Nephron progenitor cell (in vitro differentiated cells): ENCODE measurements around the gene ANXA3.

Experiments
- DNase-seq: peaks from one replicate; pipeline ENCODE4 v3.0.0; 2021
- H3K27ac Mint-ChIP-seq: 2 replicates; pipeline ENCODE4 v1.8.0; 2021; ENCODE audit warnings: mild to moderate bottlenecking, moderate library complexity, mixed read lengths
- H3K27me3 Mint-ChIP-seq: 2 replicates; pipeline ENCODE4 v1.8.0; 2021; ENCODE audit warnings: mild to moderate bottlenecking, low read depth, mixed read lengths; ENCODE audit not compliant: poor library complexity
- H3K36me3 Mint-ChIP-seq: 2 replicates; pipeline ENCODE4 v1.8.0; 2021; ENCODE audit warnings: low read depth, mixed read lengths
- H3K4me1 Mint-ChIP-seq: 2 replicates; pipeline ENCODE4 v1.8.0; 2021; ENCODE audit warnings: mixed read lengths
- H3K4me3 Mint-ChIP-seq: 2 replicates; pipeline ENCODE4 v1.8.0; 2021; ENCODE audit warnings: mild to moderate bottlenecking, moderate library complexity, mixed read lengths
- H3K9me3 Mint-ChIP-seq: 2 replicates; pipeline ENCODE4 v1.8.0; 2021; ENCODE audit warnings: mild to moderate bottlenecking, moderate library complexity, mixed read lengths
- CTCF ChIP-seq: fragments of 200-600 bp; sonication (generic); IDR thresholded peaks from 2 replicates; pipeline ENCODE4 v1.5.0; 2021; ENCODE audit warnings: antibody characterized with exemption

Gene ANXA3

GRCh38 chr4:78565971-78566372, 14.4 kb downstream of the ANXA3 start:
- Mint-ChIP-seq H3K36me3 (no peaks in the 10 kb centered on the region), H3K27me3 (peaks cover 5% of the 10 kb centered on the region), H3K27ac (no peak overlapping the region), H3K4me3 (no peak overlapping the region), H3K4me1 (peaks cover 27% of the 10 kb centered on the region), H3K9me3 (no peaks in the 10 kb centered on the region)
- DNase-seq, result no peak
- no peak for TF ChIP-seq CTCF

GRCh38 chr4:78566834-78567499, 15.4 kb downstream of the ANXA3 start:
- no peak for DNase-seq
- Mint-ChIP-seq H3K9me3 (no peaks in the 10 kb centered on the region), H3K4me3 (no peak overlapping the region), H3K4me1 (peaks cover 30% of the 10 kb centered on the region), H3K27ac (no peak overlapping the region), H3K27me3 (peaks cover 5% of the 10 kb centered on the region), H3K36me3 (no peaks in the 10 kb centered on the region)
- TF ChIP-seq CTCF, result no peak

- no peak for TF ChIP-seq CTCF
- Mint-ChIP-seq H3K4me3 (no peak overlapping the region), H3K36me3 (no peaks in the 10 kb centered on the region), H3K27me3 (peaks cover 9% of the 10 kb centered on the region), H3K9me3 (no peaks in the 10 kb centered on the region), H3K27ac (no peak overlapping the region), H3K4me1 (peaks cover 35% of the 10 kb centered on the region)
- DNase-seq, result no peak
Observed at GRCh38 chr4:78567500-78568060, 16.0 kb downstream of the ANXA3 start.

- Mint-ChIP-seq H3K4me3 (no peak overlapping the region), H3K4me1 (peaks cover 35% of the 10 kb centered on the region), H3K27ac (no peak overlapping the region), H3K9me3 (no peaks in the 10 kb centered on the region), H3K27me3 (peaks cover 9% of the 10 kb centered on the region), H3K36me3 (no peaks in the 10 kb centered on the region)
- no peak for TF ChIP-seq CTCF
- no peak for DNase-seq
Observed at GRCh38 chr4:78568640-78569305, 17.2 kb downstream of the ANXA3 start.

- no peak overlapping the region for H3K4me3 Mint-ChIP-seq
- no peaks in the 10 kb centered on the region for H3K9me3 Mint-ChIP-seq
- peaks cover 8% of the 10 kb centered on the region for H3K27me3 Mint-ChIP-seq
- peaks cover 35% of the 10 kb centered on the region for H3K4me1 Mint-ChIP-seq
- DNase-seq, result no peak
- no peak overlapping the region for H3K27ac Mint-ChIP-seq
- TF ChIP-seq CTCF, result no peak
- H3K36me3 Mint-ChIP-seq, result no peaks in the 10 kb centered on the region
Observed at GRCh38 chr4:78569306-78569821, 17.8 kb downstream of the ANXA3 start.
